OCI-LY3 (cell line): Measurements from ENCODE around the gene PREX1.

ENCODE experiments used
- H2AFZ ChIP-seq: fragments of 200-600, 300-600 bp; shearing (Covaris generic); 2 replicates; pipeline ENCODE4 v1.6.0; 2014; ENCODE audit warnings: antibody characterized with exemption, low read depth, low read length
- H3K27ac ChIP-seq: fragments of 200-600, 300-600 bp; sonication (generic); 2 replicates; pipeline ENCODE4 v1.5.1; 2014; ENCODE audit warnings: mild to moderate bottlenecking, low read length, moderate library complexity, mixed read lengths
- H3K27me3 ChIP-seq: fragments of 200-600, 300-600 bp; sonication (generic); 2 replicates; pipeline ENCODE4 v1.6.1; 2014; ENCODE audit warnings: low read depth, low read length, mixed read lengths
- H3K36me3 ChIP-seq: fragments of 200-600, 300-600 bp; sonication (generic); replicated peaks from 2 replicates; pipeline ENCODE3; 2014; ENCODE audit warnings: low read depth, low read length, mixed read lengths
- H3K4me1 ChIP-seq: fragments of 300-600, 200-600 bp; sonication (generic); 2 replicates; pipeline ENCODE4 v1.6.1; 2014; ENCODE audit warnings: low read length, mixed read lengths
- H3K4me2 ChIP-seq: fragments of 200-600, 300-600 bp; sonication (generic); 2 replicates; pipeline ENCODE4 v1.6.1; 2014; ENCODE audit warnings: low read length, mixed read lengths
- H3K4me3 ChIP-seq: fragments of 300-600, 200-600 bp; sonication (generic); 2 replicates; pipeline ENCODE4 v1.5.1; 2014; ENCODE audit warnings: antibody characterized with exemption, mild to moderate bottlenecking, low read length, moderate library complexity
- H3K79me2 ChIP-seq: fragments of 300-600, 200-600 bp; shearing (Covaris generic); 2 replicates; pipeline ENCODE4 v1.6.1; 2014; ENCODE audit warnings: mild to moderate bottlenecking, low read length, mixed read lengths
- H3K9ac ChIP-seq: fragments of 300-600, 200-600 bp; shearing (Covaris generic); 2 replicates; pipeline ENCODE4 v1.6.0; 2014; ENCODE audit warnings: mild to moderate bottlenecking, low read length, moderate library complexity
- H3K9me3 ChIP-seq: fragments of 200-600, 300-600 bp; shearing (Covaris generic); 2 replicates; pipeline ENCODE4 v1.6.1; 2014; ENCODE audit warnings: low read length, mixed read lengths; ENCODE audit not compliant: insufficient read depth
- H4K20me1 ChIP-seq: fragments of 200-600, 300-600 bp; sonication (generic); 2 replicates; pipeline ENCODE4 v1.6.1; 2016; ENCODE audit warnings: low read length, mixed read lengths; ENCODE audit not compliant: insufficient read depth
- CTCF ChIP-seq: fragments of 200-600, 300-600 bp; sonication (generic); IDR thresholded peaks from 2 replicates; pipeline ENCODE4 v1.5.1; 2014; ENCODE audit warnings: antibody characterized with exemption, low read length, low read depth
- EZH2phosphoT487 ChIP-seq: fragments of 200-600 bp; shearing (Covaris generic); IDR thresholded peaks from 2 replicates; pipeline ENCODE4 v1.6.1; 2018; ENCODE audit warnings: antibody characterized with exemption, mixed run types, low read depth

The PREX1 gene

GRCh38 chr20:48656137-48656536, 171.7 kb downstream of the PREX1 start:
- peak overlapping the region; percentile 56 for H3K4me2 ChIP-seq
- no peaks in the 10 kb centered on the region for H3K9me3 ChIP-seq
- no peaks in the 10 kb centered on the region for H3K27me3 ChIP-seq
- no peak overlapping the region for H3K27ac ChIP-seq
- peak overlapping the region; percentile 23; the same call in 1 of the 2 replicates for H2AFZ ChIP-seq
- TF ChIP-seq EZH2phosphoT487 (no peak), CTCF (no peak)
- peaks cover 19% of the 10 kb centered on the region for H3K4me1 ChIP-seq
- peak overlapping the region; percentile 4; the same call in 1 of the 2 replicates for H3K9ac ChIP-seq
- H3K79me2 ChIP-seq: no peaks in the 10 kb centered on the region
- no peaks in the 10 kb centered on the region for H4K20me1 ChIP-seq
- no peaks in the 10 kb centered on the region for H3K36me3 ChIP-seq
- peak overlapping the region; percentile 18 for H3K4me3 ChIP-seq

GRCh38 chr20:48653706-48654051, 174.1 kb downstream of the PREX1 start:
- TF ChIP-seq EZH2phosphoT487 (no peak), CTCF (no peak)
- H2AFZ ChIP-seq: no peak overlapping the region
- peaks cover 5% of the 10 kb centered on the region for H3K36me3 ChIP-seq
- no peak overlapping the region for H3K4me2 ChIP-seq
- no peaks in the 10 kb centered on the region for H3K9me3 ChIP-seq
- no peaks in the 10 kb centered on the region for H3K79me2 ChIP-seq
- no peaks in the 10 kb centered on the region for H4K20me1 ChIP-seq
- no peak overlapping the region for H3K9ac ChIP-seq
- H3K27ac ChIP-seq: no peak overlapping the region
- no peak overlapping the region for H3K4me3 ChIP-seq
- H3K27me3 ChIP-seq: no peaks in the 10 kb centered on the region
- peaks cover 19% of the 10 kb centered on the region for H3K4me1 ChIP-seq

DNA sequence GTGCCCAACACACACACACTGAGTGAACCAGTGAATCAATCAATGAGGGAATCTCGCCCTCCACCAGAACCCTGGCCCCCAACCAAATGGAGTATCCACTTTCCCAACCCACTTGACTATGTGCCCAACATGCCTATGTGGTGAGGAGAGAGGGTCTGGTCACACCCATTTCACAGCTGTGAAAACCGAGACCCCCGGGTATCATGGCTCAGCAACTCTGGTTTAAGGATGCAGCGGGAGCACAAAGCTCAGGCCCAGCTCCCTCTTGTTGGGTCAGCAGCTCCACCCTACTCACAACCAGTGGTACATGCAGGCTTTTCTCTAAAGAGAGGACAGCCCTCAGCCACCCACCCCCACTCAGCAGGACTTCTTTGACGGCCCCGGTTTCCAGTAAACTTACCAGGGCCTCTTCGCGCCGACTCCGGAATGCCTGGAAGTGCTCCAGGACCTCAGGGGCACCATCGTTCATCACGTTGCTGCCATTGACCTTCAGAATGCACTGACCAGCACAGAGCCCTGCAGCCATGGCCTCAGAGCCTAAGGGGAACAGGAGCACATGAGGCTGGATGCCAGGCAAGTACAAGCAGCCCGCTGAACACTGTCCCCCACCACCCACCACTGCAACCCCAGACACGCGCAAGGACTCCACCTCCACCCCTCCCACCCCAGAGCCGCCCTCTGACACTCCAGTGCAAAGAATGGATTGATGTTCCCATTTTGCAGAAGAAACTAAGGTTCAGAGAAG, 174.7 kb downstream of the PREX1 start:
- Histone ChIP-seq H3K36me3 (peaks cover 5% of the 10 kb centered on the region), H3K79me2 (no peaks in the 10 kb centered on the region), H3K4me3 (no peak overlapping the region), H3K9ac (no peak overlapping the region), H3K27me3 (no peaks in the 10 kb centered on the region), H4K20me1 (no peaks in the 10 kb centered on the region), H2AFZ (no peak overlapping the region), H3K4me2 (no peak overlapping the region), H3K27ac (no peak overlapping the region), H3K9me3 (no peaks in the 10 kb centered on the region), H3K4me1 (peaks cover 19% of the 10 kb centered on the region)
- TF ChIP-seq EZH2phosphoT487 (no peak), CTCF (no peak)

DNA sequence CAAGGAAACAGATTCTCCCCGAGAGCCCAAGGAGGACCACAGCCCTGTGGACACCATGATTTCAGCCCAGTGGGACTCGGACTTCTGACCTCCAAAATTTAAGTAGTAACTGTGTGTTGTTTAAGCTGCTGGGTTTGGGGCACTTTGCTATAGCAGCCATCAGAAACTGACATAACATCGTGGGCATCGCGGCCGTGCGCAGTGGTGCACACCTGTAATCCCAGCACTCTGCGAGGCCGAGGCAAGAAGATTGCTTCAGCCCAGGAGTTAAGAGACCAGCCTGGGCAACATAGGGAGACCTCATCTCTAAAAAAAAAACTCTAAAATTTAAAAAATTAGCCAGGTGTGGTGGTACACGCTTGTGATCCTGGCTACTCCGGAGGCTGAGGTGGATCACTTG, 175.8 kb downstream of the PREX1 start:
- H2AFZ ChIP-seq: no peak overlapping the region
- peaks cover 12% of the 10 kb centered on the region for H3K4me1 ChIP-seq
- H3K9me3 ChIP-seq: no peaks in the 10 kb centered on the region
- no peaks in the 10 kb centered on the region for H3K79me2 ChIP-seq
- H3K27ac ChIP-seq: no peak overlapping the region
- H3K27me3 ChIP-seq: no peaks in the 10 kb centered on the region
- no peaks in the 10 kb centered on the region for H4K20me1 ChIP-seq
- no peak for TF ChIP-seq CTCF
- no peak for TF ChIP-seq EZH2phosphoT487
- H3K4me2 ChIP-seq: no peak overlapping the region
- no peak overlapping the region for H3K9ac ChIP-seq
- peaks cover 5% of the 10 kb centered on the region for H3K36me3 ChIP-seq
- H3K4me3 ChIP-seq: no peak overlapping the region
